Stimulated activated CD4-positive, alpha-beta T cell treated with anti-CD3 and anti-CD28 coated beads, Interleukin-1b, Interleukin-23, amount 100 ng/mL, for 24 hours (primary cell): Measurements from ENCODE around the gene AASDHPPT.

ENCODE experiments used
- DNase-seq, 4 experiments: peaks; one replicate each; pipeline ENCODE4 v3.0.0-alpha.2; 2020; ENCODE audit warnings: low read depth in 4 of 4, low spot score in 1 of 4

AASDHPPT gene

GRCh38 chr11:106086135-106086534, 8.7 kb downstream of the AASDHPPT start:
- DNase-seq, result no peak

GRCh38 chr11:106086850-106087249, 9.4 kb downstream of the AASDHPPT start:
- no peak for DNase-seq

GRCh38 chr11:106087815-106088435, 10.5 kb downstream of the AASDHPPT start:
- DNase-seq, result peak in 3 of 4 experiments; percentile 6 to 18 (median 9)

- DNase-seq, result no peak
Observed at GRCh38 chr11:106088896-106089295, 11.4 kb downstream of the AASDHPPT start.

- DNase-seq, result peak in 1 of 4 experiments; percentile 4
Observed at GRCh38 chr11:106091480-106092123, 14.1 kb downstream of the AASDHPPT start.

- no peak for DNase-seq
Observed at GRCh38 chr11:106092446-106092845, 15.0 kb downstream of the AASDHPPT start.

- DNase-seq, result no peak
Observed at GRCh38 chr11:106098893-106099553, 21.6 kb downstream of the AASDHPPT start.

GRCh38 chr11:106101370-106101769, 23.9 kb downstream of the AASDHPPT start:
- no peak for DNase-seq

GRCh38 chr11:106101819-106102218, 24.4 kb downstream of the AASDHPPT start:
- no peak for DNase-seq

GRCh38 chr11:106105986-106106385, 28.5 kb downstream of the AASDHPPT start:
- DNase-seq, result no peak

GRCh38 chr11:106121570-106122320, 44.3 kb downstream of the AASDHPPT start:
- no peak for DNase-seq

GRCh38 chr11:106127604-106128003, 50.1 kb downstream of the AASDHPPT start:
- no peak for DNase-seq

- no peak for DNase-seq
Observed at GRCh38 chr11:106128740-106129139, 51.3 kb downstream of the AASDHPPT start.

- DNase-seq, result no peak
Observed at GRCh38 chr11:106131998-106132397, 54.5 kb downstream of the AASDHPPT start.

GRCh38 chr11:106132582-106133354, 55.3 kb downstream of the AASDHPPT start:
- DNase-seq, result no peak

- no peak for DNase-seq
Observed at GRCh38 chr11:106133529-106133928, 56.1 kb downstream of the AASDHPPT start.

- DNase-seq, result no peak
Observed at GRCh38 chr11:106137061-106137460, 59.6 kb downstream of the AASDHPPT start.

GRCh38 chr11:106137758-106138157, 60.3 kb downstream of the AASDHPPT start:
- no peak for DNase-seq
